ENCODE results near the gene BTNL9. TPM values are rescaled to one million over a fixed set of nuclear protein-coding genes. Genes with fewer than 3 reads are reported as not detected.

BTNL9 gene
- total and polyA plus RNA-seq, 12 donors, result 4.2 to 62.7 (median 17.6) TPM

GRCh38 chr5:181047921-181048320 lies 7.9 kb downstream of the BTNL9 start:
- Histone ChIP-seq H3K4me3 (no peak overlapping the region), H3K36me3 (replicated peaks in 1 of 2) (no peaks in the 10 kb centered on the region), H3K4me1 (replicated peaks in 1 of 2) (no peaks in the 10 kb centered on the region), H3K27me3 (peaks cover 26% of the 10 kb centered on the region), H3K27ac (no peak overlapping the region), H3K9me3 (replicated peaks in 1 of 3) (no peaks in the 10 kb centered on the region)
- TF ChIP-seq CTCF (IDR thresholded peaks at IDR 0.05), result no peak
- TF ChIP-seq POLR2A (IDR thresholded peaks at IDR 0.05), result no peak
- 89 to 92% (median 91%) methylated on average over 6 to 15 of the region's 15 CpGs for WGBS, 4 donors
- intact Hi-C loops (cut with DNase I), result no loop called here
- DNase-seq, result peak in 1 of 7 donors; percentile 36

- intact Hi-C loops (cut with DNase I), result no loop called here
- peaks cover 45% of the 10 kb centered on the region for H3K27me3 ChIP-seq
- no peak overlapping the region for H3K27ac ChIP-seq
- DNase-seq, result no peak
- H3K4me3 ChIP-seq, result no peak overlapping the region
- no peaks in the 10 kb centered on the region for H3K9me3 ChIP-seq (replicated peaks in 1 of 3)
- 83 to 91% (median 87%) methylated on average over 4 to 5 of the region's 5 CpGs for WGBS, 4 donors
- TF ChIP-seq POLR2A (IDR thresholded peaks at IDR 0.05) (no peak), CTCF (IDR thresholded peaks at IDR 0.05) (no peak)
- peaks cover 0 to 9% of the 10 kb centered on the region in 2 donors for H3K4me1 ChIP-seq (replicated peaks in 1 of 2)
- no peaks in the 10 kb centered on the region for H3K36me3 ChIP-seq (replicated peaks in 1 of 2)
These were observed 9.9 kb downstream of the BTNL9 start for GRCh38 chr5:181050016-181050415.

- intact Hi-C loops (cut with DNase I), result no loop called here
- H3K27ac ChIP-seq, result peak overlapping the region in 1 of 5 donors; percentile 42
- TF ChIP-seq POLR2A (IDR thresholded peaks at IDR 0.05) (no peak), CTCF (IDR thresholded peaks at IDR 0.05) (no peak)
- 34 to 44% (median 36%) methylated on average over 19 to 27 of the region's 27 CpGs for WGBS, 4 donors
- no peaks in the 10 kb centered on the region for H3K36me3 ChIP-seq (replicated peaks in 1 of 2)
- DNase-seq, result no peak
- no peaks in the 10 kb centered on the region for H3K9me3 ChIP-seq (replicated peaks in 1 of 3)
- peak overlapping the region in 1 of 4 donors; percentile 58 for H3K4me3 ChIP-seq
- peaks cover 60% of the 10 kb centered on the region for H3K27me3 ChIP-seq
- peaks cover 0 to 9% of the 10 kb centered on the region in 2 donors for H3K4me1 ChIP-seq (replicated peaks in 1 of 2)
These were observed 12.0 kb downstream of the BTNL9 start for GRCh38 chr5:181051841-181052671.

GRCh38 chr5:181052672-181053487 lies 12.8 kb downstream of the BTNL9 start:
- WGBS, 4 donors, result 0 to 2% (median 1%) methylated on average over 13 to 120 of the region's 120 CpGs
- peak overlapping the region in 1 of 5 donors; percentile 42 for H3K27ac ChIP-seq
- no peak for TF ChIP-seq CTCF (IDR thresholded peaks at IDR 0.05)
- no peak for TF ChIP-seq POLR2A (IDR thresholded peaks at IDR 0.05)
- no peaks in the 10 kb centered on the region for H3K36me3 ChIP-seq (replicated peaks in 1 of 2)
- H3K9me3 ChIP-seq (replicated peaks in 1 of 3), result no peaks in the 10 kb centered on the region
- H3K4me1 ChIP-seq (replicated peaks in 1 of 2), result peaks cover 0 to 9% of the 10 kb centered on the region in 2 donors
- DNase-seq, result no peak
- H3K27me3 ChIP-seq, result peaks cover 60% of the 10 kb centered on the region
- intact Hi-C loops (cut with DNase I), result no loop called here
- peak overlapping the region in 1 of 4 donors; percentile 58 for H3K4me3 ChIP-seq
